ENCODE results near the gene ADGRG3. TPM values are rescaled to one million over a fixed set of nuclear protein-coding genes. Genes with fewer than 3 reads are reported as not detected.

Gene ADGRG3
- total RNA-seq, 1 donor from 2014 or later = 0.36 TPM

DNA sequence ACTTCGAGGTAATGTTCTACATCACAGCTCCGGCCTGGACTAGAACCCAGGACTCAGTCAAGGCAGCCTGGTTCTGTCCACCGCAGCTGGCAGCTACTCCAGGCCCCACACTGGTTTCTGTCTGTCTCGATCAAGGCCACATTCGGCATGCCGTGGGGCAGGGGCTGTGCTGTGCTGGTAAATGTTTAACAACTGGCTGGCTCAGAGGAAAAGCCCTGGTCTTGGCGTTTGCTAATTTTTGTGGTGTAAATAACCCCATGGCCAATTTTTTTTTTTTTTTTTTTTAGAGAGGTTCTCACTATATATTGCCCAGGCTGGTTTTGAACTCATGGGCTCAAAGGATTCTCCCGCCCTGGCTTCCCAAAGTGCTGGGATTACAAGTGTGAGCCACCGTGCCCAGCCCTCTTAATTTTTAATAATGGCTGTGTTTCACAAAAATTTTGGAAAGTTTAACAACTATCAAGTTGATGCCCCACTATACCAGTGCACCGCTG is 26.2 kb downstream of the ADGRG3 start:
- peaks cover 10% of the 10 kb centered on the region for H3K4me1 ChIP-seq
- H3K4me3 ChIP-seq = no peak overlapping the region
- TF ChIP-seq, protein P1, sequence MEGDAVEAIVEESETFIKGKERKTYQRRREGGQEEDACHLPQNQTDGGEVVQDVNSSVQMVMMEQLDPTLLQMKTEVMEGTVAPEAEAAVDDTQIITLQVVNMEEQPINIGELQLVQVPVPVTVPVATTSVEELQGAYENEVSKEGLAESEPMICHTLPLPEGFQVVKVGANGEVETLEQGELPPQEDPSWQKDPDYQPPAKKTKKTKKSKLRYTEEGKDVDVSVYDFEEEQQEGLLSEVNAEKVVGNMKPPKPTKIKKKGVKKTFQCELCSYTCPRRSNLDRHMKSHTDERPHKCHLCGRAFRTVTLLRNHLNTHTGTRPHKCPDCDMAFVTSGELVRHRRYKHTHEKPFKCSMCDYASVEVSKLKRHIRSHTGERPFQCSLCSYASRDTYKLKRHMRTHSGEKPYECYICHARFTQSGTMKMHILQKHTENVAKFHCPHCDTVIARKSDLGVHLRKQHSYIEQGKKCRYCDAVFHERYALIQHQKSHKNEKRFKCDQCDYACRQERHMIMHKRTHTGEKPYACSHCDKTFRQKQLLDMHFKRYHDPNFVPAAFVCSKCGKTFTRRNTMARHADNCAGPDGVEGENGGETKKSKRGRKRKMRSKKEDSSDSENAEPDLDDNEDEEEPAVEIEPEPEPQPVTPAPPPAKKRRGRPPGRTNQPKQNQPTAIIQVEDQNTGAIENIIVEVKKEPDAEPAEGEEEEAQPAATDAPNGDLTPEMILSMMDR (IDR thresholded peaks at IDR 0.05; ENCODE audit: borderline replicate concordance) = no peak
- no peak for DNase-seq
- H3K9me3 ChIP-seq (replicated peaks) = no peaks in the 10 kb centered on the region
- peaks cover 25% of the 10 kb centered on the region for H3K27me3 ChIP-seq (ENCODE audit: low read depth)
- intact Hi-C loops (cut with micrococcal nuclease) = no loop called here
- no peak overlapping the region for H3K27ac ChIP-seq (replicated peaks)
- H3K36me3 ChIP-seq = no peaks in the 10 kb centered on the region

GRCh38 chr16:57694725-57695679 is 26.9 kb downstream of the ADGRG3 start, which contains the start of gene DRC7:
TSS of gene DRC7 (plus strand) at chr16:57694806. CDS start at chr16:57697950, 3,144 bp downstream.
- no peak for DNase-seq
- no peaks in the 10 kb centered on the region for H3K9me3 ChIP-seq (replicated peaks)
- TF ChIP-seq, protein P1 (IDR thresholded peaks at IDR 0.05; ENCODE audit: borderline replicate concordance) = no peak
- H3K27me3 ChIP-seq (ENCODE audit: low read depth) = peaks cover 17% of the 10 kb centered on the region
- H3K36me3 ChIP-seq = no peaks in the 10 kb centered on the region
- H3K4me1 ChIP-seq = peaks cover 6% of the 10 kb centered on the region
- H3K4me3 ChIP-seq = peak within 1 kb of the TSS; percentile 27
- intact Hi-C loops (cut with micrococcal nuclease) = no loop called here
- H3K27ac ChIP-seq (replicated peaks) = no peak within 1 kb of the TSS

DNA sequence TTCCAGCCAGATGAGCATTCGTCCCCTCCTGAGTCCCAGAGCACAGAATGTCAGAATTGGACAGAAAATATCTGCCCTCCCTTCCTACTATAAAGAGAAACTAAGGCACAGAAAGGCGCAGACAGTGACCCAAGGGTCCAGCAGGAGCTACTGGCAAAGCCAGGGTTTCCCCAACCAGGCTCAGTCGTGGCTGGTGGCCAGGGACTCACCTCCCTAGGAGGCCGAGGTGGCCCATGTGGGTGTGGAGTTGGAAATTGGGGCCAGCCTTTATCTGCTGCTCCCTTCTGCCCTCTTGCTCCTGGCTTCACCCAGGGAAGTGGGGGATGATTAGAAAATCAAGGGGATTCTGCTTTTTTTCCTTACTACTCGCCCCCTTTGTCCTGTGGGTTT is 27.6 kb downstream of the ADGRG3 start:
- H3K4me3 ChIP-seq = no peak overlapping the region
- no peaks in the 10 kb centered on the region for H3K9me3 ChIP-seq (replicated peaks)
- no peaks in the 10 kb centered on the region for H3K4me1 ChIP-seq
- no peaks in the 10 kb centered on the region for H3K36me3 ChIP-seq
- H3K27ac ChIP-seq (replicated peaks) = no peak overlapping the region
- intact Hi-C loops (cut with micrococcal nuclease) = no loop called here
- TF ChIP-seq, protein P1 (IDR thresholded peaks at IDR 0.05; ENCODE audit: borderline replicate concordance) = no peak
- no peak for DNase-seq
- peaks cover 11% of the 10 kb centered on the region for H3K27me3 ChIP-seq (ENCODE audit: low read depth)

GRCh38 chr16:57696240-57696639 is 28.1 kb downstream of the ADGRG3 start:
- TF ChIP-seq, protein P1 (IDR thresholded peaks at IDR 0.05; ENCODE audit: borderline replicate concordance) = no peak
- Histone ChIP-seq H3K36me3 (no peaks in the 10 kb centered on the region), H3K27me3 (ENCODE audit: low read depth) (peaks cover 5% of the 10 kb centered on the region), H3K27ac (replicated peaks) (no peak overlapping the region), H3K4me1 (no peaks in the 10 kb centered on the region), H3K4me3 (no peak overlapping the region), H3K9me3 (replicated peaks) (no peaks in the 10 kb centered on the region)
- DNase-seq = no peak
- intact Hi-C loops (cut with micrococcal nuclease) = no loop called here

GRCh38 chr16:57697896-57698537 is 29.9 kb downstream of the ADGRG3 start:
- Histone ChIP-seq H3K4me1 (no peaks in the 10 kb centered on the region), H3K9me3 (replicated peaks) (no peaks in the 10 kb centered on the region), H3K4me3 (no peak overlapping the region), H3K27ac (replicated peaks) (no peak overlapping the region), H3K36me3 (no peaks in the 10 kb centered on the region), H3K27me3 (ENCODE audit: low read depth) (peaks cover 5% of the 10 kb centered on the region)
- intact Hi-C loops (cut with micrococcal nuclease) = no loop called here
- TF ChIP-seq, protein P1 (IDR thresholded peaks at IDR 0.05; ENCODE audit: borderline replicate concordance) = no peak
- no peak for DNase-seq

Measured in left ventricle myocardium inferior (tissue), 1 donor.